Measurements from ENCODE around the gene HEXIM2.

Gene HEXIM2

GRCh38 chr17:45143094-45143670, 18.5 kb upstream of the HEXIM2 start:
- H3K4me3 ChIP-seq (ENCODE audit: low read length): peak overlapping the region; percentile 60
- H3K9ac ChIP-seq (ENCODE audit: low read length): peak overlapping the region; percentile 46

GRCh38 chr17:45143767-45144198, 17.9 kb upstream of the HEXIM2 start:
- H3K4me1 ChIP-seq (ENCODE audit: control insufficient read depth, insufficient read depth, low read length): peaks cover 13% of the 10 kb centered on the region
- H3K27me3 ChIP-seq (ENCODE audit: control insufficient read depth, insufficient read depth, low read length): no peaks in the 10 kb centered on the region
- H3K4me3 ChIP-seq (ENCODE audit: low read length): peak overlapping the region; percentile 60
- H3K36me3 ChIP-seq (ENCODE audit: control insufficient read depth, insufficient read depth, low read length): peaks cover 2% of the 10 kb centered on the region
- peak overlapping the region; percentile 93 for H3K27ac ChIP-seq (ENCODE audit: low read depth, low read length)
- peak overlapping the region; percentile 46 for H3K9ac ChIP-seq (ENCODE audit: low read length)

More at GRCh38 chr17:45143094-45143670, 18.5 kb upstream of the HEXIM2 start:
- Histone ChIP-seq H3K27ac (ENCODE audit: low read depth, low read length) (peak overlapping the region; percentile 93), H3K36me3 (ENCODE audit: control insufficient read depth, insufficient read depth, low read length) (peaks cover 2% of the 10 kb centered on the region), H3K4me1 (ENCODE audit: control insufficient read depth, insufficient read depth, low read length) (peaks cover 13% of the 10 kb centered on the region), H3K27me3 (ENCODE audit: control insufficient read depth, insufficient read depth, low read length) (no peaks in the 10 kb centered on the region)

GRCh38 chr17:45144199-45145034, 17.3 kb upstream of the HEXIM2 start:
- Histone ChIP-seq H3K4me3 (ENCODE audit: low read length) (peak overlapping the region; percentile 60), H3K9ac (ENCODE audit: low read length) (peak overlapping the region; percentile 44), H3K27ac (ENCODE audit: low read depth, low read length) (peak overlapping the region; percentile 93), H3K36me3 (ENCODE audit: control insufficient read depth, insufficient read depth, low read length) (peaks cover 2% of the 10 kb centered on the region), H3K27me3 (ENCODE audit: control insufficient read depth, insufficient read depth, low read length) (no peaks in the 10 kb centered on the region), H3K4me1 (ENCODE audit: control insufficient read depth, insufficient read depth, low read length) (peaks cover 13% of the 10 kb centered on the region)

GRCh38 chr17:45145035-45145389, 16.7 kb upstream of the HEXIM2 start:
- Histone ChIP-seq H3K36me3 (ENCODE audit: control insufficient read depth, insufficient read depth, low read length) (no peaks in the 10 kb centered on the region), H3K27ac (ENCODE audit: low read depth, low read length) (peak overlapping the region; percentile 93), H3K4me3 (ENCODE audit: low read length) (peak overlapping the region; percentile 60), H3K4me1 (ENCODE audit: control insufficient read depth, insufficient read depth, low read length) (peaks cover 13% of the 10 kb centered on the region), H3K27me3 (ENCODE audit: control insufficient read depth, insufficient read depth, low read length) (no peaks in the 10 kb centered on the region), H3K9ac (ENCODE audit: low read length) (peak overlapping the region; percentile 44)

GRCh38 chr17:45146166-45146565, 15.5 kb upstream of the HEXIM2 start:
- Histone ChIP-seq H3K36me3 (ENCODE audit: control insufficient read depth, insufficient read depth, low read length) (no peaks in the 10 kb centered on the region), H3K27ac (ENCODE audit: low read depth, low read length) (peak overlapping the region; percentile 98), H3K4me1 (ENCODE audit: control insufficient read depth, insufficient read depth, low read length) (peaks cover 14% of the 10 kb centered on the region), H3K4me3 (ENCODE audit: low read length) (no peak overlapping the region), H3K9ac (ENCODE audit: low read length) (no peak overlapping the region), H3K27me3 (ENCODE audit: control insufficient read depth, insufficient read depth, low read length) (no peaks in the 10 kb centered on the region)

- Histone ChIP-seq H3K4me1 (ENCODE audit: control insufficient read depth, insufficient read depth, low read length) (peaks cover 18% of the 10 kb centered on the region), H3K4me3 (ENCODE audit: low read length) (peak overlapping the region; percentile 91), H3K9ac (ENCODE audit: low read length) (no peak overlapping the region), H3K27me3 (ENCODE audit: control insufficient read depth, insufficient read depth, low read length) (no peaks in the 10 kb centered on the region), H3K36me3 (ENCODE audit: control insufficient read depth, insufficient read depth, low read length) (no peaks in the 10 kb centered on the region), H3K27ac (ENCODE audit: low read depth, low read length) (peak overlapping the region; percentile 98)
Measured at GRCh38 chr17:45146592-45146889, 15.1 kb upstream of the HEXIM2 start.

- peaks cover 21% of the 10 kb centered on the region for H3K4me1 ChIP-seq (ENCODE audit: control insufficient read depth, insufficient read depth, low read length)
Measured at GRCh38 chr17:45146890-45147580, 14.6 kb upstream of the HEXIM2 start.

GRCh38 chr17:45147581-45148182, 14.0 kb upstream of the HEXIM2 start:
- peak overlapping the region; percentile 91 for H3K4me3 ChIP-seq (ENCODE audit: low read length)
- no peaks in the 10 kb centered on the region for H3K27me3 ChIP-seq (ENCODE audit: control insufficient read depth, insufficient read depth, low read length)
- H3K36me3 ChIP-seq (ENCODE audit: control insufficient read depth, insufficient read depth, low read length): no peaks in the 10 kb centered on the region
- H3K27ac ChIP-seq (ENCODE audit: low read depth, low read length): peak overlapping the region; percentile 98
- H3K9ac ChIP-seq (ENCODE audit: low read length): peak overlapping the region; percentile 95
- peaks cover 21% of the 10 kb centered on the region for H3K4me1 ChIP-seq (ENCODE audit: control insufficient read depth, insufficient read depth, low read length)

More at GRCh38 chr17:45146890-45147580, 14.6 kb upstream of the HEXIM2 start:
- peak overlapping the region; percentile 91 for H3K4me3 ChIP-seq (ENCODE audit: low read length)
- no peaks in the 10 kb centered on the region for H3K36me3 ChIP-seq (ENCODE audit: control insufficient read depth, insufficient read depth, low read length)
- H3K9ac ChIP-seq (ENCODE audit: low read length): peak overlapping the region; percentile 19
- peak overlapping the region; percentile 98 for H3K27ac ChIP-seq (ENCODE audit: low read depth, low read length)
- H3K27me3 ChIP-seq (ENCODE audit: control insufficient read depth, insufficient read depth, low read length): no peaks in the 10 kb centered on the region

GRCh38 chr17:45148183-45149036, 13.3 kb upstream of the HEXIM2 start, which contains the start of gene HEXIM1:
Gene HEXIM1, plus strand, starts transcription at chr17:45148475. Its CDS starts 716 bp downstream, at chr17:45149191.
- Histone ChIP-seq H3K36me3 (ENCODE audit: control insufficient read depth, insufficient read depth, low read length) (no peaks in the 10 kb centered on the region), H3K4me3 (ENCODE audit: low read length) (peak within 1 kb of the TSS; percentile 96), H3K27me3 (ENCODE audit: control insufficient read depth, insufficient read depth, low read length) (no peaks in the 10 kb centered on the region), H3K4me1 (ENCODE audit: control insufficient read depth, insufficient read depth, low read length) (peaks cover 20% of the 10 kb centered on the region), H3K27ac (ENCODE audit: low read depth, low read length) (peak within 1 kb of the TSS; percentile 98), H3K9ac (ENCODE audit: low read length) (peak within 1 kb of the TSS; percentile 95)

GRCh38 chr17:45149037-45149668, 12.5 kb upstream of the HEXIM2 start:
- Histone ChIP-seq H3K4me3 (ENCODE audit: low read length) (peak overlapping the region; percentile 96), H3K4me1 (ENCODE audit: control insufficient read depth, insufficient read depth, low read length) (peaks cover 17% of the 10 kb centered on the region), H3K9ac (ENCODE audit: low read length) (peak overlapping the region; percentile 81), H3K27me3 (ENCODE audit: control insufficient read depth, insufficient read depth, low read length) (no peaks in the 10 kb centered on the region), H3K36me3 (ENCODE audit: control insufficient read depth, insufficient read depth, low read length) (no peaks in the 10 kb centered on the region), H3K27ac (ENCODE audit: low read depth, low read length) (peak overlapping the region; percentile 98)

Measured in rectal smooth muscle tissue (tissue), 1 donor.